ENCODE measurements around the gene ZNF584. TPM values are rescaled to one million over a fixed set of nuclear protein-coding genes. Genes with fewer than 3 reads are reported as not detected.

The ZNF584 gene
- total and polyA plus RNA-seq, 2 experiments from 2014 or later: 2.3 to 8.1 TPM

Small RNA genes lying within 50 kb of the gene (microRNA-seq; reads per million reads assigned to microRNA genes)
- gene MIR4754: not detected

Small RNA genes lying within 50 kb of the gene (small RNA-seq; reads per million reads assigned to genes)
- gene MIR4754 (ENCODE audit: low replicate concordance) (not detected), gene RNA5SP473 (ENCODE audit: low replicate concordance) (0.10 reads per million)

Other genes starting within 250 kb of the ZNF584 start
- 31.2 and 40.0 TPM in 2 replicates for gene ZNF274, start 225.6 kb upstream of the ZNF584 start, total RNA-seq (2014; rRNA removed; shearing (Covaris generic))
- gene ZNF274, start 225.6 kb upstream of the ZNF584 start, polyA plus RNA-seq (2016; fragmentation: Nextera tagmentation; extraction: Ambion mirVana): 17.5 and 19.9 TPM in 2 replicates
- 93.9 and 105 TPM in 2 replicates for gene ZNF544, start 179.7 kb upstream of the ZNF584 start, total RNA-seq (2014; rRNA removed; shearing (Covaris generic))
- 27.7 and 29.4 TPM in 2 replicates for gene ZNF544, start 179.7 kb upstream of the ZNF584 start, polyA plus RNA-seq (2016; fragmentation: Nextera tagmentation; extraction: Ambion mirVana)
- gene ZNF8, start 129.7 kb upstream of the ZNF584 start, total RNA-seq (2014; rRNA removed; shearing (Covaris generic)): 27.4 and 30.3 TPM in 2 replicates
- gene ZNF8, start 129.7 kb upstream of the ZNF584 start, polyA plus RNA-seq (2016; fragmentation: Nextera tagmentation; extraction: Ambion mirVana): 4.3 and 4.7 TPM in 2 replicates
- 26.1 and 34.4 TPM in 2 replicates for gene ERVK3-1, start 103.3 kb upstream of the ZNF584 start, total RNA-seq (2014; rRNA removed; shearing (Covaris generic))
- 64.2 and 66.2 TPM in 2 replicates for gene ERVK3-1, start 103.3 kb upstream of the ZNF584 start, polyA plus RNA-seq (2016; fragmentation: Nextera tagmentation; extraction: Ambion mirVana)
- gene ZSCAN22, start 81.7 kb upstream of the ZNF584 start, total RNA-seq (2014; rRNA removed; shearing (Covaris generic)): 2.7 and 2.9 TPM in 2 replicates
- gene ZSCAN22, start 81.7 kb upstream of the ZNF584 start, polyA plus RNA-seq (2016; fragmentation: Nextera tagmentation; extraction: Ambion mirVana): 0.86 and 0.99 TPM in 2 replicates
- gene A1BG, start 55.2 kb upstream of the ZNF584 start, total RNA-seq (2014; rRNA removed; shearing (Covaris generic)): 6.5 and 17.7 TPM in 2 replicates
- 43.5 and 50.5 TPM in 2 replicates for gene A1BG, start 55.2 kb upstream of the ZNF584 start, polyA plus RNA-seq (2016; fragmentation: Nextera tagmentation; extraction: Ambion mirVana)
- 1.0 and 2.0 TPM in 2 replicates for gene ZNF497, start 45.9 kb upstream of the ZNF584 start, total RNA-seq (2014; rRNA removed; shearing (Covaris generic))
- 0.44 and 0.61 TPM in 2 replicates for gene ZNF497, start 45.9 kb upstream of the ZNF584 start, polyA plus RNA-seq (2016; fragmentation: Nextera tagmentation; extraction: Ambion mirVana)
- 11.0 and 11.3 TPM in 2 replicates for gene ZNF837, start 27.6 kb upstream of the ZNF584 start, total RNA-seq (2014; rRNA removed; shearing (Covaris generic))
- 2.2 and 3.1 TPM in 2 replicates for gene ZNF837, start 27.6 kb upstream of the ZNF584 start, polyA plus RNA-seq (2016; fragmentation: Nextera tagmentation; extraction: Ambion mirVana)
- gene RPS5, start 21.4 kb upstream of the ZNF584 start, total RNA-seq (2014; rRNA removed; shearing (Covaris generic)): 2,020 and 2,111 TPM in 2 replicates
- 734 and 753 TPM in 2 replicates for gene RPS5, start 21.4 kb upstream of the ZNF584 start, polyA plus RNA-seq (2016; fragmentation: Nextera tagmentation; extraction: Ambion mirVana)
- gene RNF225, start 13.0 kb upstream of the ZNF584 start, total RNA-seq (2014; rRNA removed; shearing (Covaris generic)): 0.87 TPM in 1 of 2 replicates, not detected in the other
- gene RNF225, start 13.0 kb upstream of the ZNF584 start, polyA plus RNA-seq (2016; fragmentation: Nextera tagmentation; extraction: Ambion mirVana): not detected in 2 replicates
- gene ZNF132, start 31.5 kb downstream of the ZNF584 start, total RNA-seq (2014; rRNA removed; shearing (Covaris generic)): 3.0 and 5.2 TPM in 2 replicates
- 1.1 and 2.2 TPM in 2 replicates for gene ZNF132, start 31.5 kb downstream of the ZNF584 start, polyA plus RNA-seq (2016; fragmentation: Nextera tagmentation; extraction: Ambion mirVana)
- 3.0 and 4.7 TPM in 2 replicates for gene ZNF324B, start 43.0 kb downstream of the ZNF584 start, total RNA-seq (2014; rRNA removed; shearing (Covaris generic))
- 0.50 and 0.61 TPM in 2 replicates for gene ZNF324B, start 43.0 kb downstream of the ZNF584 start, polyA plus RNA-seq (2016; fragmentation: Nextera tagmentation; extraction: Ambion mirVana)
- gene ZNF324, start 58.4 kb downstream of the ZNF584 start, total RNA-seq (2014; rRNA removed; shearing (Covaris generic)): 11.4 and 15.0 TPM in 2 replicates
- gene ZNF324, start 58.4 kb downstream of the ZNF584 start, polyA plus RNA-seq (2016; fragmentation: Nextera tagmentation; extraction: Ambion mirVana): 3.5 and 3.9 TPM in 2 replicates
- gene ZNF446, start 67.7 kb downstream of the ZNF584 start, total RNA-seq (2014; rRNA removed; shearing (Covaris generic)): 5.6 and 5.9 TPM in 2 replicates
- gene ZNF446, start 67.7 kb downstream of the ZNF584 start, polyA plus RNA-seq (2016; fragmentation: Nextera tagmentation; extraction: Ambion mirVana): 2.1 and 2.4 TPM in 2 replicates
- 13.4 and 16.2 TPM in 2 replicates for gene SLC27A5, start 103.3 kb downstream of the ZNF584 start, total RNA-seq (2014; rRNA removed; shearing (Covaris generic))
- 35.5 and 37.7 TPM in 2 replicates for gene SLC27A5, start 103.3 kb downstream of the ZNF584 start, polyA plus RNA-seq (2016; fragmentation: Nextera tagmentation; extraction: Ambion mirVana)
- 9.0 and 10.4 TPM in 2 replicates for gene ZBTB45, start 111.2 kb downstream of the ZNF584 start, total RNA-seq (2014; rRNA removed; shearing (Covaris generic))
- gene ZBTB45, start 111.2 kb downstream of the ZNF584 start, polyA plus RNA-seq (2016; fragmentation: Nextera tagmentation; extraction: Ambion mirVana): 8.5 and 9.5 TPM in 2 replicates
- 1,208 and 1,430 TPM in 2 replicates for gene TRIM28, start 135.4 kb downstream of the ZNF584 start, total RNA-seq (2014; rRNA removed; shearing (Covaris generic))
- 920 and 1,022 TPM in 2 replicates for gene TRIM28, start 135.4 kb downstream of the ZNF584 start, polyA plus RNA-seq (2016; fragmentation: Nextera tagmentation; extraction: Ambion mirVana)
- 78.6 and 92.2 TPM in 2 replicates for gene CHMP2A, start 146.5 kb downstream of the ZNF584 start, total RNA-seq (2014; rRNA removed; shearing (Covaris generic))
- 143 and 145 TPM in 2 replicates for gene CHMP2A, start 146.5 kb downstream of the ZNF584 start, polyA plus RNA-seq (2016; fragmentation: Nextera tagmentation; extraction: Ambion mirVana)
- 43.7 and 64.5 TPM in 2 replicates for gene UBE2M, start 150.0 kb downstream of the ZNF584 start, total RNA-seq (2014; rRNA removed; shearing (Covaris generic))
- gene UBE2M, start 150.0 kb downstream of the ZNF584 start, polyA plus RNA-seq (2016; fragmentation: Nextera tagmentation; extraction: Ambion mirVana): 27.6 and 39.8 TPM in 2 replicates
- 17.8 and 21.8 TPM in 2 replicates for gene MZF1, start 164.7 kb downstream of the ZNF584 start, total RNA-seq (2014; rRNA removed; shearing (Covaris generic))
- 10.2 and 10.8 TPM in 2 replicates for gene MZF1, start 164.7 kb downstream of the ZNF584 start, polyA plus RNA-seq (2016; fragmentation: Nextera tagmentation; extraction: Ambion mirVana)

Measured in GM23338 (cell line).